ENCODE data around the gene SMC4.
"Not testable (repeated sequence)": the region's sequence is repeated elsewhere in the genome, so short reads cannot be mapped to it uniquely, and the experiment has no call there.

SMC4 gene

GRCh38 chr3:160399125-160400029 lies at the start of gene SMC4, which contains the start of gene IFT80:
TSS of gene SMC4 (plus strand) at chr3:160399650. CDS start at chr3:160400827, 1,177 bp downstream.
TSS of gene IFT80 (minus strand) at chr3:160399225. CDS start at chr3:160384600, 14,625 bp downstream.
- peak; percentile 93 for DNase-seq (ENCODE audit: low read depth)

DNA sequence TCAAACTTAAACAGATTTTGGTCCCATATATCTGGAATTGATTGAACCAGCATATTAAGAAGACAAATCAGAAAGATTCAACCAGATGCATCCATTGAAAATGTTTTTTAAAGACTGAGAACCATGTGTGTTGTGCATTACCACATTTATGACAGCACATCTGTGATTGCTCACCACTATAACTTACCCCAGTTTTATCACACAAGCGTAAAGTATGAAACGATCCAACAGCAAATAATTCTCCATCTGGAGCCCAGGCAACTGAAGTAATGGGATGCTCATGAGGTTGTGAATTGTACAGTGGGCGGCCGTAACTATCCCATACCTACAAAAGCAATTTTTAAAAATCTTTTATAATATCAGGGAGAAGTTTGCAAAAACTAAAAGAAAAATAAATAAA lies 43.6 kb upstream of the SMC4 start:
- no peak for DNase-seq (ENCODE audit: low read depth)

DNA sequence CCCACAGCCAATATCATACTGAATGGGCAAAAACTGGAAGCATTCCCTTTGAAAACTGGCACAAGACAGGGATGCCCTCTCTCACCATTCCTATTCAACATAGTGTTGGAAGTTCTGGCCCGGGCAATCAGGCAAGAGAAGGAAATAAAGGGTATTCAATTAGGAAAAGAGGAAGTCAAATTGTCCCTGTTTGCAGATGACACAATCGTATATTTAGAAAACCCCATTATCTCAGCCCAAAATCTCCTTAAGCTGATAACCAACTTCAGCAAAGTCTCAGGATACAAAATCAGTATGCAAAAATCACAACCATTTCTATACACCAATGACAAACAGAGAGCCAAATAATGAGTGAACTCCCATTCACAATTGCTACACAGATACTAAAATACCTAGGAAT lies 36.6 kb upstream of the SMC4 start:
- DNase-seq (ENCODE audit: low read depth) = not testable (repeated sequence)

DNA sequence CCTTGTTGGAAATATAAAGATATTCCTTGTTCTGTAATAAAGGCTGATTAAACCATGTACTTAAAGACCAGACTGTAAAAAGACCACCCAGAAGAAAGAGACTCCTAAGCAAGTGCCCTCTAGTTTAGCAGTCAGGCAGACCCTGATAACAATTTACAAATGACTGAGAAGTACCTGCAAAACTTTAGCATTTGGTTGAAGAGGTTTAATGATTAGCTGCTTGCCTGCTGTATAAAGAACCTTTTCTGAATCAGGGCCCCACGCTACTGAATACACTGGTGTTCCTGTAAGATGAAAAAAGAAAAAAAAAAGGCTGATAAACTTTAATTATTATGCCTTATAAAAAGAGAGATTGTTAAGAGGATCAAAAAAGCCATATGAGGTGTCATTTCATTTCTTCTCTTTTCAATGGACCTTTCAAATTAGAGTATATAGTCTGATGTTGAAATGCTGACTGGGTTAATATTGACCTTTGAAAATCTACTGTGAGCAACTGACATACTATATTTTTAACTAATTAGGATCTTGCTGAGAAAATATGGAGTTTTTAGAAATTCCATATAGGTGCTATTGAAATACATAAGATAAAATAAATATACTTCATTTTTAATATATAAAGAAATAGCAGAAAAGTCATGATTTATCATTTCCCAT lies 33.5 kb upstream of the SMC4 start:
- DNase-seq (ENCODE audit: low read depth) = no peak

DNA sequence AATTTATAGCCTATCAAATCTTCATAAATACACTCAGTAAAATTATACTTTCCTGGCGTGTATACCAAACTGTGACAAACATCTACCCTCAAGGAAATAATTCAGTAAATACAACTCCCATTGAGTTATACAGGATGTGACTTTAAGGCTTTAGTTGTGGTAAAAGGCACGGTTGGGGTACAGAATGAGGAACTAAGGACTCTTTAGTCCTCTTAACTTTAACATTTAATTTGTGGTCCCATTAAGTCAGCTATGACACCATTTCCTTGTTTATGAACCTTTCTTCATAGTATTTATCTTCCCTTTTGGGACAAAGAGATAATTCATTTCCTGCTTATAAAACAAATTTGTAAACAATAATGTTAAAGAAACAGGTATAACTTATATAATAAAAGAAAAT lies 30.6 kb upstream of the SMC4 start:
- no peak for DNase-seq (ENCODE audit: low read depth)

- DNase-seq (ENCODE audit: low read depth) = no peak
Observed at GRCh38 chr3:160369784-160370183, 29.7 kb upstream of the SMC4 start.

DNA sequence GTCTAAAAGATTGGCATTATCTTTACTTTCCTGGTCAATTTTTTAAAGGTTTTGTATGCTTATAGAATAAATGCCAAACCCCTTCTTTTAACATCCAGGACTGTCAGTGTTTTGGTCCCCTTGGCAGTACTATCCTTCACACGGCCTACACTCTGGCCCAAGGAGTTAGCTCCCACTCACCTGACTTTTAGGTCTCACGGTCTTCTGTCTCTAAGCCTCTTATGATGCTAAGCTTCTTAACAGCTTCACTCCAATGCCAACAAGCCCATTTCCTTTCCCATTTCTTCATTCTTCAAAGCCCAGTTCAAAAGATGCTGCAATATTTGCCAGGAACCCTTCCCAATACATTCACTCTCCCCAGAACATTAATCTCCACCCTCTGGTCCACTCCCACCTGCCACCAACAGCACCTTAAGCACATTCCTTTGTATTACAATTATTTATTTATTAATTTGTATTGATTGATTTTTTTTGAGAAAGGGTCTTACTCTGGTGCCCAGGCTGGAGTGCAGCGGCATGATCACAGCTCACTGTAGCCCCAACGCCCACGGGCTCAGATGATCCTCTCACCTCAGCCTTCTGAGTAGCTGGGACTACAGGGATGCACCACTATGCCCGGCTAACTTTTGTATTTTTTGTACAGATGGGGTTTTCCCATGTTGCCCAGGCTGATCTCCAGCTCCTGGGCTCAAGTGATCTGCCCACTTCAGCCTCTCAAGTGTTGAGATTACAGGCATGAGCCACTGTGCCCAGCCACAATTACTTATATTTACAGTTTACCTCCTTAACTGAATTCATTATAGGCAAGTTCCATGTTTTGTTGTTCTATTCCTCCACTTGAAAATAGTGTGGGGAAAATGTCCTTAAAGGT lies 28.2 kb upstream of the SMC4 start:
- no peak for DNase-seq (ENCODE audit: low read depth)

DNA sequence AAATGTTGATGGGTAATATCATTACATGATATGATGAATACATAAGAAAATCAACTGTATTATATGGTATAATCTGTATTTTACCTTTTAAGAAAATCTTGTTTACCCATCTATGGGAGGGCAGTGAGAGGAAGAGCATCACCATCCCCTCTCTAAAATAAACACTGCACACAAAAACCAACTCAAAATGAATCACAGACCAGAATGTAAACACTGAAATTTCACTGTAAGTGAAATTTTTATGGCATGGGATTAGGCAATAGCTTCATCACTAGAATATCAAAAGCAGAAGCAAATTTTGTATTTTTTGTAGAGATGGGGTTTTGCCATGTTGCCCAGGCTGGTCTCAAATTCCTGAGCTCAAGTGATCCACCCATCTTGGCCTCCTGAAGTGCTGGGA lies 26.7 kb upstream of the SMC4 start:
- no peak for DNase-seq (ENCODE audit: low read depth)

DNA sequence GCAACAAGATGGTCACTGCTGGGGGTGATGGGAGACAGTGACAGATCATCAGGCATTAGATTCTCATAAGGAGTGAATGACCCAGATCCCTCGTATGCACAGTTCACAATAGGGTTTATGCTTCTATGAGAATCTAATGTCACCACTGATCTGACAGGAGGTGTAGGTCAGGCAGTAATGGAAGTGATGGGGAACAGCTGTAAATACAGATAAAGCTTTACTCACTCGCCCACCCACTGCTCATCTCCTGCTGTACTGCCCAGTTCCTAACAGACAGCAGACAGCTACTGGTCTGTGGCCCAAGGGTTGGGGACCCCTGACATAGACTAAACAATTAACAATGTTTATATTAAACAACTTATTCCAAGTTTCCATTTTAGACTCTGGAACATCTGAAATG lies 25.8 kb upstream of the SMC4 start:
- DNase-seq (ENCODE audit: low read depth) = no peak

DNA sequence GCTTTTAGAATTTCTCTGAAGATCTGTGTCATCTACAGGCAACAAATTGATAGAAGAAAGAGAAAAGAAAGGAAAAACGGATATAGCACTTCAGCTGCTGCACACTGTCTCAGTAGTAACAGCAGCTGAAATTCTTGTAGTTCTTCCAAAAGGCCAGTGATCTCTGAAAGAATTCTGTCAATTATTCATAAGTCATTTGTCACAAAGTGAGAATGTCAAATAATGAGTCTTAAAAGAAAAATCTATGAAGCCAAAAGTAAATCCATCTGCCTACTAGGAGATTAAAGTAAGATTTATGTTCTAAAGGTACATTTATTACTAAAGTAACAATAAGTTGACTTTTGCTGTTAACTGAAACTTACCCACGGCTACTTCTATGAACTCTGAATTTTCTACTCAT lies 25.0 kb upstream of the SMC4 start:
- DNase-seq (ENCODE audit: low read depth) = no peak

- DNase-seq (ENCODE audit: low read depth) = no peak
Observed at GRCh38 chr3:160374925-160375324, 24.5 kb upstream of the SMC4 start.

DNA sequence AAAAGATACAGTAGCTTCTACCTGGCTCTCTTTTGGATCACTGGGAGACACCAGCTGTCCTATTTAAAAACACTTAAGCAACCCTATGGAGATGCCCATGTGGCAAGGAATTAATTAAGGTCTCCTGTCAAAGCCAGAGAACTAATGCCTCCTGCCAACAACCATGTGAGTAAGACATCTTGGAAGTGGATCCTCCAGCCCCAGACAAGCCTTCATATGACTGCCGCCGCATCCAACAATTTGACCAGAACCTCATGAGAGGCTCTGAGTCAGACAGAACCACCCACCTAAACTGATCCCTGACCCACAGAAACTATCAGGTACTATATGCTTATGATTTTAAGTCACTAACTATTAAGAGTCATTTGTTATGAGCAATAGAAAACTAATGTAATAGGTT lies 22.8 kb upstream of the SMC4 start:
- DNase-seq (ENCODE audit: low read depth) = no peak

DNA sequence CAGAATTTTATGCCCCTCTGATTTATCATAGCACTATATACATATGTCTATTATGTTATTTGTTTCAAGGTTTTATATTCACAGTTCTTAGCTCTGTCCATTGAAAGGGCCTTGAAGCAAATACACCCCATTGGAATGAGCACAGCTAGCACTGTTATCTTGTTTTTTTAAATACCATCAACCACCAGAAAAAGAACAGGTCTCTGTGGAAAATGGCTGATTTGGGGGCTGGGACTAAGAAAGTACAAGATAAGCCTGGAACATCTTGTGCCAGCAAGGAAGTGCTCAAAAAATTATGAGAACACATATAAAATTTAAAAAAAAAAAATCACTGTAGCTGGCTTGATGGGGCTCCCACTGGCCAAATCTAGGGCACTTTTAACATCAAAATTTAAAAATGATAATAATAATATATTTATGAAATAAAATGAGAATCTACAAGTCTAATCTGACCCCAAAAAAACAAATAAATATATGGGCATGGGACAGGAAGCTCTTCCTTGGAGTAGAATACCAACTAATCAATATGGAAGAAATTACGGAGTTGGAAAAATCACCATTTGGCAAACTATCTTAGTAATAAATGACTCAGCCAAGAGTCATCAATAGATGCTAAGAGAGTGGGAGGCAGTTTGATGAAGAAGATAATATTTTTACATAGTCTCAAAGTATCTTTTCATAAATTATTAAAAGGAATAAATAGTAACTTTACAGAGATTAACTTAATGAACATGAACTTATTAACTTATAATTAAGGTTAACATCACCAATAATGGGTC lies 20.9 kb upstream of the SMC4 start:
- DNase-seq (ENCODE audit: low read depth) = no peak

- no peak for DNase-seq (ENCODE audit: low read depth)
Observed at GRCh38 chr3:160379628-160380214, 19.7 kb upstream of the SMC4 start.

GRCh38 chr3:160381470-160381869 lies 18.0 kb upstream of the SMC4 start:
- no peak for DNase-seq (ENCODE audit: low read depth)

DNA sequence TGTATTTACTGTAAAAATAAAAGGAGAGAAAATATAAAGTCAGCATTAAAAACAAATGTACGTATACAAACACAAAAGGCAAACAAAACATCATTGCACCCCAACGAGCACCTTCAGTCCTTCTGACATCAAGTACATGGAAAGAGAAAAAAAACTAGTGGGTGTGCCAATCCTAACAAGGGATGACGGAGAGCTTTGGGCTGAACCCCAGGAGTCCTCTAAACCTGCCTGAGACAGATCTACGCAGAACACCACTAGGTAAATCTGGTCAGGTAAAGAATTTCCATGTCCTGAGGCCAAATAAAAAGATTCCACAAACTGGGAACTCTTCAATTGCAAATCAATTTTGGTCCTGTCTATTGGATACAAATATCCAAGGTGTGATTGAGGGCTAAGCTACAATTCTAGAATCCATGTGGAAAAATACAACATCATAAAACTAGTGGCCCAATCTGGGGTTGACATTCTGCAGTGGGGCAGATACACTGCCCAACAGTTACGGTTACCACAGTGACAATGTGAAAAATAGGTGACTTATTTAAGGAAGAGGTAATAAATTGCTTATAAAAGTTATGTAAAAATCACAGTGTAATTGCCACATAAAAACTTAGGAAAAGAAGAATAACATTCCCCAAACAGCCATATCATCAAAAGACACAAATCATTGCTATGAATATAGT lies 14.7 kb upstream of the SMC4 start:
- DNase-seq (ENCODE audit: low read depth) = no peak

DNA sequence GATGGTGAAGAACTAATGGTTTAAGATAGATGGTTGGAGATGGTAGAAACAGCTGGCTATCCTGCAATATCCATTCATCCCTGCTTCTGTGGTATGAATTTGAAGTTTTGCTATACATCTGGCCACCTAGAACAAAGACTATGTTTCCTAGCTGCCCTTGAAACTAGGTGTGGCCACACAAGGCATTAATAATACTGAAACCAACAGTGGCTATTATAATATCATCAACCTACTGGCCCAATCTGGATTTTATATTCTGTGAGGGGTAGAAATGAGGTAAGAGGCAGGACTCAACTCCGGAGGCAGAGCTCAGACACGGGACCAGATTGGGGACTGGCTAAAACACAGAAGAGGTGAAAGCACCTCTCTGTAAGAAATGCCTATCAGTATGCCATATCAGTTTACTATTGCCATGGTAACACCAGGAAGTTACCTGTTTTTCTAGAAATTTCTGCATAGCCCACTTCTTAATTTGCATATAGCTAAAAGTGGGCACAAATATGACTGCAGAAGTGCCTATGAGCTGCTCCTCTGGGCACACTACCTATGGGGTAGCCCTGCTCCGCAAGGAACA lies 8.8 kb upstream of the SMC4 start:
- no peak for DNase-seq (ENCODE audit: low read depth)

DNA sequence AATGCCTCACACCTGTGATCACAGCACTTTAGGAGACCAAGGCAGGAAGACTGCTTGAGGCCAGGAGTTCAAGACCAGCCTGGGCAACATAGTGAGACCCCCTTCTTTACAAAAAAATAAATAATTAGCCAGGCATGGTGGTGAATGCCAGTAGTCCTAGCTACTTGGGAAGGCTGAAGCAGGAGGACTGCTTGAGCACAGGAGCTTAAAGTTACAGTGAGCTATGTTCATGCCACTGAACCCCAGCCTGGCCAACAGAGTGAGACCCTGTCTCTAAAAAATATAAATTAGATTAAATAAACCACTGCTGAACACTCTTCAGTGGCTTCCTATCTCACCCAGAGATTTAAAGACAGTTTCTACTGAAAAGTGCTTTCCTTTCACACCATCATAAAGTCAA lies 6.7 kb upstream of the SMC4 start:
- DNase-seq (ENCODE audit: low read depth) = no peak

- DNase-seq (ENCODE audit: low read depth) = no peak
Observed at GRCh38 chr3:160393346-160394008, 6.0 kb upstream of the SMC4 start.

DNA sequence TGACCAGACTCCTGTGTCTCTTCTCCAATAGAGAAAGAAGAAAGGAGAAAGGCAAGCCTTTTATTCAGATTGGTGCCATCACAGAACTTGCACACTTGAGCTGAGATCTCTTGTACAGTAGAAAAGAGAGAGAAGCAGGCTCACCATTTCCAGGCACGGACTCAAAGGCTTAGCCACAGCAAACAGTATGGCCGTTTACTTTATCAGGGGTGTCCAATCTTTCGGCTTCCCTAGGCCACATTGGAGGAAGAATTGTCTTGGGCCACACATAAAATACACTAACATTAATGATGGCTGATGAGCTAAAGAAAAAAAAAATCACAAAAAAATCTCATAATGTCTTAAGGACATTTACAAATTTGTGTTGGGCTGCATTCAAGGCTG lies 5.4 kb upstream of the SMC4 start:
- DNase-seq (ENCODE audit: low read depth) = no peak
